Keratinocyte (primary cell): ENCODE measurements around the gene ATRNL1.

Experiments used
- CTCF ChIP-seq, 3 experiments: IDR thresholded peaks in 1 of 3; conservative IDR thresholded peaks in 1 of 3; optimal IDR thresholded peaks in 1 of 3; 2 replicates in 2 of 3; 3 replicates in 1 of 3; pipeline versions ENCODE3 to v1.5.1; 2011; ENCODE audit warnings: low read length in 3 of 3, mild to moderate bottlenecking in 3 of 3, moderate library complexity in 2 of 3, control low read depth in 1 of 3, inconsistent platforms in 1 of 3; ENCODE audit not compliant: insufficient read depth in 2 of 3; ENCODE audit errors: extremely low read depth in 1 of 3
- EZH2 ChIP-seq: IDR thresholded peaks from one replicate; pipeline ENCODE4 v1.6.1; 2012; ENCODE audit warnings: inconsistent platforms, mild to moderate bottlenecking, low read length, moderate library complexity

GRCh38 chr10:115982526-115982925 is 889.4 kb downstream of the ATRNL1 start:
- TF ChIP-seq CTCF (optimal IDR thresholded peaks at IDR 0.05 in 1 of 3, IDR thresholded peaks at IDR 0.05 in 1 of 3, conservative IDR thresholded peaks at IDR 0.05 in 1 of 3; ENCODE audit: extremely low read depth in 1 of 3, insufficient read depth in 2 of 3, low read length in 3 of 3) (no peak), EZH2 (no peak)
